ENCODE data around the gene SMC3.
"Not testable (repeated sequence)": the region's sequence is repeated elsewhere in the genome, so short reads cannot be mapped to it uniquely, and the experiment has no call there.

The SMC3 gene

GRCh38 chr10:110629680-110630191 lies 62.2 kb downstream of the SMC3 start:
- DNase-seq = no peak

- DNase-seq = no peak
These were observed 64.4 kb downstream of the SMC3 start for GRCh38 chr10:110631934-110632333.

GRCh38 chr10:110632591-110633215 lies 65.2 kb downstream of the SMC3 start:
- no peak for DNase-seq

GRCh38 chr10:110634527-110635209 lies 67.2 kb downstream of the SMC3 start:
- DNase-seq = no peak

GRCh38 chr10:110636572-110636931 lies 69.1 kb downstream of the SMC3 start:
- DNase-seq = no peak

- no peak for DNase-seq
These were observed 69.5 kb downstream of the SMC3 start for GRCh38 chr10:110636932-110637557.

GRCh38 chr10:110637558-110638053 lies 70.1 kb downstream of the SMC3 start:
- DNase-seq = no peak

GRCh38 chr10:110638319-110638718 lies 70.8 kb downstream of the SMC3 start:
- no peak for DNase-seq

GRCh38 chr10:110639046-110639445 lies 71.6 kb downstream of the SMC3 start:
- DNase-seq = not testable (repeated sequence)

GRCh38 chr10:110639858-110640257 lies 72.4 kb downstream of the SMC3 start:
- not testable (repeated sequence) for DNase-seq

GRCh38 chr10:110641256-110641655 lies 73.8 kb downstream of the SMC3 start:
- peak; percentile 30 for DNase-seq

- DNase-seq = no peak
These were observed 74.9 kb downstream of the SMC3 start for GRCh38 chr10:110642204-110643034.

- no peak for DNase-seq
These were observed 75.6 kb downstream of the SMC3 start for GRCh38 chr10:110643035-110643652.

GRCh38 chr10:110643653-110644597 lies 76.4 kb downstream of the SMC3 start, which contains the start of gene RBM20:
Gene RBM20, plus strand, starts transcription at chr10:110644336. Its CDS starts 119 bp downstream, at chr10:110644455.
- DNase-seq = peak; percentile 6

- no peak for DNase-seq
These were observed 77.3 kb downstream of the SMC3 start for GRCh38 chr10:110644598-110645462.

- no peak for DNase-seq
These were observed 79.1 kb downstream of the SMC3 start for GRCh38 chr10:110646417-110647135.

- no peak for DNase-seq
These were observed 79.6 kb downstream of the SMC3 start for GRCh38 chr10:110647136-110647430.

GRCh38 chr10:110648692-110649346 lies 81.3 kb downstream of the SMC3 start:
- DNase-seq = no peak
